Stimulated activated CD8-positive, alpha-beta memory T cell treated with anti-CD3 and anti-CD28 coated beads, Interleukin-4, amount 100 ng/mL, for 24 hours (primary cell): ENCODE measurements around the gene ATF6B.
A peak's percentile ranks its signal among the peaks of the same experiment; 100 is the strongest.
"Not testable (repeated sequence)": the region's sequence is repeated elsewhere in the genome, so short reads cannot be mapped to it uniquely, and the experiment has no call there.

Source experiments
- DNase-seq: peaks from one replicate; pipeline ENCODE4 v3.0.0-alpha.2; 2020; ENCODE audit warnings: low read depth

ATF6B gene

DNA sequence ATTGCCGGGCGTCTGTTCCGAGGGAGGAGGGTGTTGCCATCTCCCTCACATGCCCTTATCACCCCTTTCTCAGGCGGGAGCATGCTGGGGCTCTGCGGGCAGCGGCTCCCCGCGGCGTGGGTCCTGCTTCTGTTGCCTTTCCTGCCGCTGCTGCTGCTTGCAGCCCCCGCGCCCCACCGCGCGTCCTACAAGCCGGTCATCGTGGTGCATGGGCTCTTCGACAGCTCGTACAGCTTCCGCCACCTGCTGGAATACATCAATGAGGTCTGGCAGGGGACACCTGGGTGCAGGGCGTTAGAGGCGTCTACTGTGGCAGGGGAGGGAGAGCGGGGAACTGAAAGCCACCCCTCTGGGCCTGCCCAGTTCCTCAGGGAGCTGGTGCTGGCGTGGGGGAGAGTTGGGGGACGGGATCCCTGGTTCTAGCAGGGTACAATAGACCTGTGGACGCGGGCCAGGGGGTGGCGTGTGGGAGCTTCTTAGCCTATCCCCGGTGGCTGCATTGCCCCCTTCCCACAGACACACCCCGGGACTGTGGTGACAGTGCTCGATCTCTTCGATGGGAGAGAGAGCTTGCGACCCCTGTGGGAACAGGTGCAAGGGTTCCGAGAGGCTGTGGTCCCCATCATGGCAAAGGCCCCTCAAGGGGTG, 26.6 kb upstream of the ATF6B start:
- DNase-seq: no peak

DNA sequence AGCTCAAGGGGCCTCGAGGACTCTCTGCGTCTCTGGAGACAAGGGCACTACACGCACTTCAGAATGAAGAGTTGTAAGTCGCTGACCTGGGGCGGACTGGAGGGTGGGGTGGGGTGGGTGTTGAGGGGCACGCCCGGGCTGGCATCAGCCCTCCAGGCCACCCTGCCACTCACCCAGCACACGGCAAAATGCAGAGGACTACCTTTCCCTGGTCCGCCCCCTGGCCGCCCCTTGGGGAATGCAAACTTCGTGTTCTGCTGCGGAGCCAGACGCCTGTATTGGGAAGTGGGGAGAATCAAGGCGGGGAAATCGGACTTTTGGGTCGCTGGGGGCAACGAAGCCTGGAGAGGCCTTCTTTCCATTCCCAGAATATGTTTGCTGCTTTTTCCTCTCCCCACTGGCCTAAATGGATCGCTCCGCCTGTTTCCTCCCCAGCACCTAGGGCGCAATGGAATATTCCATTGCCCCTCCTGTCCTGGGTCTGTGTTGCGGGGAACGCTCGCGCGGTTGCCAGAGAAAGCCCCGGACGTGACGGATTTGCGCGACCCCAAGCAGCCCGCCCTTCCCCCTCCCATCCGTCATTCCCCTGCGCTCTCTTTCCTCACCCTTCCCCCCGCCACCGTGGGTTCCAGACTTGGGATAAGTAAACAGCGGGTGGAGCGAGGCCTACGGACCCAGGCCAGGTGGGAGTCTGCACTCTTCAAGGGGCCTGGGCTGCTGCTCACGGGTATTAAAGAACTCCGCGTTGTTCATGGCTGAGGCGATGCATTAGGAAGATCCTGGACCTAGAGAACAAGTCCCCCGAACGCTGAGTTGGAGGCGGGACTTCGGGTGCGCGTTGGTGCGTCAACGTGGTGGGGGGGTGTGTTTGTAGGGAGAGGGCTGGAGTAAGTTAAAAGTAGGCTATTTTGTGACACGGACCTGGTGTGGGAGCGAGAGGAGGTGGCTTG, 25.8 kb upstream of the ATF6B start, which contains the start of gene PPT2:
TSS of gene PPT2 (plus strand) at position 578 of the 950 bp plus-strand sequence. CDS start 454 bp downstream, outside the sequence.
- DNase-seq: peak; percentile 77

DNA sequence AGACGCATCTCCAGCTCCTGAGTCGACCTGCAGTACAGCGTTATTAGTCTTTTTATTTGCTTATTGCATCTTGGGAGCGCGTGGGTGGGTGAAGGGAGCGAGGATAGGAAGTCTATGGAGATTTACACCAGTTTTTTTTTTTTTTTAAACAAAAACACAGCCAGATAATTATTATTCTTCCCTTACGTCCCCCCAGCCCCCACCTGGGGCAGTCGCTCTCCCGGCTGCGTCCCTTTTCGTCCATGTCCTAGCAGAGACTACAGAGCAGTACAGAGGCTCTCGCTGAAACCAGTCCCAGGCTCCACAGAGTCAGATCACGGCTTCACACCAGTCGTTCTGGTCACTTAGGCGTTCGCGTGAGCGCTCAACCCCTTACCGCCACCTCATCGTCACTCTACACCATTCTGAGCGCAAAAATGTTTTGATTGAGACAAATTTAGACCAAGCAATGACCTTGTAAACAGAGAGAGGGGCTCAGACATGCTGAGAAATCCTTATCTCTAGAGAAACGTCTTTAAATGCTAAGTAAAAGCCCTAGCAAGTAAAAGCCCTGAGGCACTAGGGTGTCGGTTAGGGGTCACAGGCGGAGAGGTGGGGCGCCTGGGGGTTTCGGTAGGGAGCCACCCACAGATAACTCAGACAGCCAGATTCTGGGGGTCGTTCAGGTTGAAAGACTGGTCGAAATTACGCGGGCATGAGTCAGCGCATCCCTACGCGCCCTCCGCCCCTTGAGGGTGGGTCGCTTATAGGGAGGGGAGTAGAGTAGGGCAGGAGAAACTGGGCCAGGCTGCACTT, 24.9 kb upstream of the ATF6B start:
- DNase-seq: no peak

DNA sequence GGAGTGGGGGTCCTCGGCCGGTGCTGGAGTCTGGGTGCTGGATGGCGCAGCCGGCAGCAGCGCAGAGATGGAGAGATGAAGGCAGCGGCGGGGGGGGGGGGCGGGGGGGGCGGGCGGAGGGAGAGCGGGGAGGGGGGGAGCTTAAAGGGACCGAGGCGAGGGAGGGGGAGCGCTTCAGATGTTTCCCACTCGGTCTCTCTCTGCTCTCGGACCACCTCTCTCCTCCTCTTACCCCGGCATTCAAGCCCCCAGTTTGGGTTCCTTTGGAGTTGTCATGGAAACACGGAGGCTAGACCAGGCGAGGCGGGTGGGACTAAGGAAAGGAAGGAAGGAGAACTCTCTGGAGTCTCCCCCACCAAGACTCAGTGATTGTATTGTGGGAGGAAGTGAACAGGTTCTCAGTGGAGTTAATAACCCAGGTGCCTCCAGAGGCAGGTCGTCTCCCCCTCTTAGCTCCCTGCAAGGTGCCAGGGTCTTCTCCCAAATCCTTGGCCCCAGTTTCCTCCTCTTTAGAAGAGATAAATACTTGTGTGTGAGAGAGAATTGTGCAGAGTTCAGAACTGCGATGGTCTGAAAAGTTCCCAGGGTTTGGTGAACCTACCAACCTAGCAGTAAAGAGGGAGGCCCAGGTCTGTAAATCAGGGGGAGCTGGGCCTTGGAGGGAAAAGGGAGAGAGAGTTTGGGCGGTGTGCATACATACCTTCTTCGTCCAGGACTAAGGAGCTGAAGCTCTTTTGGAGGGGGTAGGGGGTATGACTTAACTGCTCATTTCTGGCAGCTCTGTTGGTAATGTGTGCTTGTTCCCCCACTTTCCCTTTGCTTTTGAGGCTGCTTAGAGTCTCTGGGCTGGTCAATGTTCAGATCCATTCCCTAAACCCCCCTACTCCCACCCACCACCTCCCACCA, 24.1 kb upstream of the ATF6B start, which contains the start of gene PRRT1:
TSS of gene PRRT1 (minus strand) at position 77 of the 906 bp plus-strand sequence. CDS start 112 bp downstream, outside the sequence.
- no peak for DNase-seq

DNA sequence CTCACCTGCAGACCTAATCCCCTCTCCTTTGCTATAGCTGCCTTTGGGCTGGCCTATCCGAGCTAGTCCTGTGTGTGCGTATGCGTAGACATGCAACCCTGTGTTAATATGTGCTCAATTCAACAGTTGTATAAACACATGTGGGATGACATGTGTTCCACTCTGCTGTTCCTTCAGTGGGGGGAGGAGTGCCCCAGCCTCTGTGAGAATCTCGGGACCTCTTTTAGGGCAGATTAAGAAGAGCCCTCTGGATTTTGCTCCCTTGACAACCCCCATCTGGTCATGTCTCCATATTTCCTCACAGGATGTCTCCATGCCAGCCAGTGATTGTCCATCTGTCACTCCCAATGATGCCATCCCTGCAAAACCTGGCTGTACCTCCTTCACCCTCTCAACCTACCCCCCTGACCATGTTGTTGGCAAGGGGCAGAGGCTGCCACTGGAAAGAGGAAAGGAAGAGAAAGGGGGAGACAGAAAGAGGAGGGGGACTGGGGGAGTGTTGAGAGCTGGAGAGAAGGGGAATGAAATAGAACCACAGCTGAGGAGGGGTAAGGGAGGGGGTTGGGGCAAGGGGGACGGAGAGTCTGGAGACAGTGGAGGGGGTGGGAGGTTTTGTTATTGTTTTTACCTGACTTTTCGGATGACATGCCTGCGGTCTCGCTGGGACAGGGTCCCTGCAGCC, 23.3 kb upstream of the ATF6B start:
- DNase-seq: no peak

DNA sequence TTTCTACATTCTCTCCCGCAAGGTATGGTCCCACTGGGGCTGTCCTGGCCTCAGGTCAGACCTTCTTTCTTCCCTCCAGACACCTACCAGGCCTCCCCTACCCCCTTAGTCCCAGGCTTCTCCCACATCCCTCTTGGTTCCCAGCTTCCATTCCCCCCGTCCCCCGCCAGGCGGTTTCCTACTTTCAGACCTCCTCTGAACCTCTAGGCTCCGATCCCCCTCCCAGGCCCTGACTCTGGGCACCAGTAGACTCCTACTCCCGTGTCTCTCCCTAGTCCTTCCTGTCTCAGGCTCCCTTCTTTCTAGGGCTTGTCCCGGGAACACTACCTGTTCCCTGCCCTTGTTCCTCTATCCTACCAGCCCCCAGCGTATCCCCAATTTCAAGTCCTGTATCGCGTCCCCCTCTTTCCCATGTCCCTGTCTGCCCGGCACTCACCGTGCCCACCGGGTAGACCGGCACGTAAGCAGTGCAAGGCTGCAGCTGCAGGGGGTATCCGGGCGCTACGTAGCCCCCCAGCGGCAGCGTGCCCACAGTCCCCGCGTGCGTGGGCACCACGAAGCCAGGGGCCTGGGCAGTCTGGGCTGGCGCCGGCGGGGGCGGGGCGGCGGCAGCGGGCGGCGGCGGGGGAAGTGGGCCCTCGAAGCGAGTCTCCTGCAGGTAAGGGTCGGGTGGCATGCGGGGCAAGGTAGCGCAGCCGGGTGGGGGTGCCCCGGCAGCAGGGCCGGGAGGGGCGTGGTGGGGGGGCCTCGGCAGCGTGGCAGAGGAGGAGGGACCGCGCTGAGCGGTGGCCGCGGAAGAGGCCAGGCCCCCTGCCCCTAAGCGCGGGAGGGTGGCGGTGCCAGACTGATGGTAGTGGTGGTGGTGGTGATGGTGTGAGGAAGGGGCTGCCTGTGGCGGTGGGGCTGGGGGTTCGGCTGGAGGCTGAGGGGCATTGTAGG, 22.2 kb upstream of the ATF6B start:
- no peak for DNase-seq

DNA sequence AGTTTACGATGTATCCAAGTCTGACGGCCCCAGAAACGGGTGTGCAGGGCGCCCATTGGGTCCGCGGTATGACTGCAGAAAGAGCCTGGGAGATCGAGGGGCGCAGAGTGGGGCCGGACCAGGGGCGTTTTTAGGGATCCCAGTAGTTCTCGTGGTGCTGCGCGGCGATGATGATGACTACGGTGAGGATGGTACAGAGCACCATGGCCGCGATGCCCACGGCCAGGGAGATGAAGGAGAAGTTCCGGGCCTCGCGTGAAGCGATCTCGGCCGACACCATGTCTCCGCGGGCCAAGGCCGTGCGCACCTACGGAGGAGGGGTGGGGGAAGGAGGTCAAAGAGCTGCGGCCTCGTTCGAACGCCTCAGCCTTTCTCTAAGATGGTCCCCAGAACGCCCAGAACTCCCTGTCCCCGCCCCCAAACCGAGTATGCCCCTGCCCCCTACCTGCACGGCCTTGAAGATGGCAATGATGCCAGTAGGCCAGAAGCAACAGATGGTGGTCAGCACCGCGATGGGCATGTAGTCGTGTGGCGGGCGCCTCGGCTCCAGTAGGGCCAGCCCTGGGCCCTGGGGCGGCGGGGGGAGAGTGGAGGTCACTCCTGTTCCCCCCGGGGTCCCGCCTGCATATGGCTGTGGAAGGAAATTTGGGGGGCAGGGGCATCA, 21.2 kb upstream of the ATF6B start:
- DNase-seq: no peak

DNA sequence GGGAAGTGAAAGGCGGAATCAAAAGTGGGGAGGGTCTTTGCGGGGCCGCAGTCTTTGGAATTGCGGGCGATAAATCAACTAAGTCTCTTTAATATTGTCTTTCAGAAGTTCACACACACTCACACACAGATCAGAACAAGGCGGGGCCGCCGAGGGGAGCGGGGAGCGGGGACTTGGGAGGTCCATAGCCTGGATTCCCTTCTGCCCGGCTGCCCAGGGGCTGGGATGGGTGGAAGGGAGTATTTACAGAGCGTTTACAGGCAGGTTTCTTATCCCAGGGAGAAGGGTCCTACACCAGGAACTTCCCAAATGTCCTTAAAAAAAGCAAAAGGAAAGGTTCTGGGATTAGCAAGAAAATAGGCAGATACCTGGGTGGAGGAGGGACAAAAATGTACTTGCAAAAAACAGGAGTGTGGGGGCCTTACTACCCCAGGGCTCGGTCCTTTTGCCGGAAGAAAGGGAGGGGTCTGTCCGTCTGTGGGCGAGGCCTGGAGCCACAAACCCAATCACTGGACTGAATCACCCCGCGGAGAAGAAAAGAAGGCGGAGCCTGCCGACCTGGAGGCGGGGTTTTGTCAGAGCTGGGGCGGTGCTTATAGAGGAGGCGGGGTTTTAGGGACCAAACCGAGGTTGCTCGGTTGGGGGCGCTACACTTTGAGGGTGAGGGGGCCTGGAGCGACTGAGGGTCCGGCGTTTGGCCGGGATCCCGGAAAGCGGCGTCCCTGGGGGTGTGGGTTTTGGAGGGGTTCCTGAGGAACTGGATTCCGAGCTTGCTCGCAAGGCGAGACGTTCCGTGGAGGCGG, 20.4 kb upstream of the ATF6B start:
- DNase-seq: peak; percentile 49

DNA sequence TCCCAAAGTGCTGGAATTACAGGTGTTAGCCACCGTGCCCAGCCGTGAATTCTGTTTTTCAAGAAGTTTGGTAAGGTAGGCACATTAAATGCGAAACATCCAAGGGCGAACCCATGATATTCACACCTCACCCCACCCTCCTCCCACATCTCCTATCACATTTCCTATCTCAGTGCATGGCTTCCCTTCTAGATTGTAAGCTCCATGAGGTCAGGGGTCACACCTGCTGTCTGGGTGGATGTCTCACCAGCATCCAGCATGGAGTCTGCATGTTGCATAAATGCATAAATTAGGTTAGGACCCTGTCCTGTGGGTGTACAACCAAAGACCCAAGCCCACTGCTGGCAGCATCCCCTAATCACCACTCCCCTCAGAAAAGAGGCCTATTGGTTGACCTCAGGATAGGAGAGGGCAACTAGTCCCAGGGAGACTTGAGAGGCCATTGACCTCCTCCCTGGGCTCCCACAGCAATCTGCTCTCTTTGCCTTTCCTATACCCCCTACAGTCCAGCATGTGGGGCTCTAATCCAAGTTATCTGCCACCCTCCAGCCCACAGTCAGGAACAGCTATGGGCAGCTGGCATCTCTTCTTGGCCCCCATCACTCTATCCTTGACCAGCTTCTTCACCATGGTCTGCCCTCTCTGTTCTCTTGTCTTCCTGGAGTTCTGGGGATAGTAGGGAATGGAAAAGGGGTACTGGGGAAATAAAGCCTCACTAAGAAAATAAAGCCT, 19.5 kb upstream of the ATF6B start:
- no peak for DNase-seq

DNA sequence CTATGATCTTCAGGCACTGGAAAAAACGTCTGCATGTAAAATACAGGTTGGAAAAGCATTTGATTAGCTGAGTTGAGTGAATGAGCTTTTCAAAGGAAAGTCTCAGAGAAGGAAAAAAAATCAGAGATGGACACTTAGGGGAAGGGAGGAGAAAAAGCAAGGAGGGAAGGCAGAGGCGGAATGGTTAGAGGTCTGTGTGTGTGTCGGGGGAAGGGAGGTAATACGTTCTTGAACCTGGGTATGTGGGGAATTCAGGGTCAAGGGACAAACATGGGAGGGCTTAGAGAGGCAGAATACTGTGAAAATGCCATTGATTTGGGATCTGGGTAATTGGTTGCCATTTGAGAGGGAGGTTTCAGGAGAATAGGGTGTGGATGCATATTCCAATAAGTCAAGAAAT, 18.6 kb upstream of the ATF6B start:
- no peak for DNase-seq

DNA sequence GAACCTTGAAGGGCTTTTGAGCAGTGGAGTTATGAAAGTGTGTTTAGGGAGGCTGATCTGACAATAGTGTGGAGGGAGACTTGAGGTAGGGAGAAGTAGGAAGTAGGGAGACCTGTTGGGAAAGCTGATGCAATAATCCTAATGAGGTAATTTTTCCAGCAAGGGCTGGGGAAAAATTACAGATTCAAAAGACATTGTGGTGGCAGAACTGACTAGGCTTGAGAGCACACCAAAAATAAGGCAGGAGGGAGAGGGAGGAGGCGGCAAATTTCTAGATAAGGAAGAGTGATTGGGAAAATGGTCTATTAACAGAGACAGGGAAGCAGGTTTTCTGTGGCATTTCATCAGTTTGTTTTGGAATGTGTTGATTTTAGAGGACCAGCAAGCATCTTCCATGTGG, 18.2 kb upstream of the ATF6B start:
- no peak for DNase-seq

DNA sequence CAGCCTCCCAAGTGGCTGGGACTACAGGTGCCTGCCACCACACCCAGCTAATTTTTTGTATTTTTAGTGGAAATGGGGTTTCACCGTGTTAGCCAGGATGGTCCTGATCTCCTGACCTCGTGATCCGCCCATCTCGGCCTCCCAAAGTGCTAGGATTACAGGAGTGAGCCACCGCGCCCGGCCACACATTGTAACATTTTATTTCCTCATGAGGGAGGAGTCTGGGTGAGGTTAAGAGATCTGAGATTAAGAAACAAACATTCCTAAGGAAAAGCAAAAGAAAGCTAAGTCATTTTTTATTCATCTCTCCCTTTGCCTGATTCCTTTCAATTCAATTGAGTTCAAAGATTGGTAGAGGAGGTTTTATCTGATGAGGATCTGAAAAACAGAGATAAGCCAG, 16.2 kb upstream of the ATF6B start:
- DNase-seq: not testable (repeated sequence)

DNA sequence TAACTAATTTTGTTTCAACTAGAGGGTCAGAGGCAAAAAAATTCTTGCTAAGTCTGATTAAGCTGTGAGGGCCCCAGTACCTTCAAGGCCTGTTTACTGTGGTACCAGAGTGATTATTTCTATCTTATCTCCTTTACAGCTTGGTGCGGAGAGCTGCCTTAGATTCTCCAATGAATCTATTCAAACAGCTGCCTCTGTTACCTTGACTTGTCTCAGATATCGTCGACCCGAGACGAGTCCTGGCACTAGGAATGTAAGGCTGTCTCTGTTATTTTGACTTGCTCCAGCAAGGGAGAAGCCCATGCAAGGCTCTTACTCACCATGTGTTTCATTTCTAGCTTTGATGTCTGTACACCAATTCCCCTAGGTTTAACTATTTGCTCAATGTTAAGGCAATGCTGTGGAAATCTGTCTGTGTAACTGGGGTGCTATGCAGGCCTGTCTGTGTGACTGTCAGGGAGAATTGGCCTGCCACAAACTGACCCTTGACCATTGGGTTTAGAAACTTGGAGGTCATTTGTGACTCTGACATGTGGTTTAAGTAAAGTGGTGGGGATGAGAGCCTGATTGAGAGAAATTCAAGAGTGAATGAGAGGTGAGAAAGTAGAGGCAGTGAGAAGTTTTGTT, 12.5 kb upstream of the ATF6B start:
- no peak for DNase-seq

DNA sequence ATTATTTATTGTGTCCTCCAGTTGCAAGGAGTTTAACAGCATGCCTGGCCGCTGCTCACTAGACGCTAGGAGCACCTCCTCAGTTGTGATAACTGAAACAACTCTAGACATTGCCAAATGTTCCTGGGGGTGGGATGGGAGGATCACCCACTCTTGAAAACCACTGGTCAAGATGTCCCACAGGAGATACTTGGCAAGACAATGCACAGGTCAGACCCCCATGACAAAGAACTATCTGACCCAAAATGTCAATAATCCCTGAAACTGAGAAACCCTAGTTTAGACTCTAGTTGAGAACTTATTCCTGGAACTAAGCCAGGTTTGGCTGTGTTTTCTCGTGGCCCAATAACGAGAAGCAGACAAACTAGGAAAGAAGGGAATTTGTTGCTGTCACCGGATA, 11.5 kb upstream of the ATF6B start:
- no peak for DNase-seq

DNA sequence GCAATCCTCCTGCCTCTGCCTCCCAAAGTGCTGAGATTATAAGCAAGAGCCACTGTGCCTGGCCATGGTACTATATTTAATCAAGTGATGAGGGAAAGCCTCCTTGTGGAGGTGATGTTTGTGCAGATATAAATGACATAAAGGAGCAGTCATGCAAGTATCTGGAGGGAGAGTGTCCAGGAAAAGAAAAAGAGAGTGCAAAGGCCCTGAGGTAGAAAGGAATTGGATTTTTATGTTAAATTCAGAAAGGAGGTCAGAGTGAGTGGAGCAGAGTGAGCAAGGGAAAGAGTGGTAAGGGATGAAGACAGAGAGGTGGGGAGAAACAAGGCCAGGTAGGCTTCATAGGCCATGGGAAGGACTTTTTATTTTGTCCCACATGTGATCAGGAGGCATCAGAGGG, 9.4 kb upstream of the ATF6B start:
- DNase-seq: no peak

DNA sequence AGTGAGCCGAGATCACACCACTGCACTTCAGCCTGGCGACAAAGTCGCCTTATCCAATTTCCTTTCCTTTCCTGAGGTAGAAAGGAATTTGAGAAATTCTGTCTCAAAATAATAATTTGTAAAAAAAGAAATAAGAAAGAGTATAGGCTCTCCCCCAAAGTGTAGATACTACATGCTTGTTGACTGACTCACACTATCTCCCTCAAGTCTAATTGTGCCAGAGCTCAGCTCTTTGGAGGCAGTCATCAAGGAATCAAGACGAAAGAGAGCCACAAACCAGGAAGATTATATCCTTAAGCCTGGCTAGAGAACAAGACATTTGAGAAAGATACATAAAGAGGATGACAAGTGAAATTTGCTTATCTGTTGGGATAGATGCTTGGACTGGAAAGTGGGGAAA, 5.7 kb upstream of the ATF6B start:
- no peak for DNase-seq

DNA sequence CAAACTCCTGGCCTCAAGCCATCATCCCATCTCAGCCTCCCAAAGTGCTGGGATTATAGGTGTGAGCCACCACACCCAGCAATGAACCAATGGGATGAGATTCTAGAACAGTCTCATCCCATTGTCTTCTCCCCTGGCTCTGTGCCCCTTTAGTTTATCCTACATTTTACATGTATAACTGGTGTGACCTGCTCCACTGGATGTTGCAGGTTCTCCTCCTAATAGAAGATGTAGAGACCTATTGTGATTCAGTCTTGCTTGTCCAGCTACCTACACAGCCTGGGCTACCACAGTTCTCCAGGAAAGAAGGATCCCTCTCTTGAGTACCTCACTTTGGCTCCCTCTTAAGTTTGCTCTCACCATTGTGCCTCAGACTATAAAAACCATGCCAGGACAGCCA, 4.1 kb upstream of the ATF6B start:
- no peak for DNase-seq
